ENCODE data around the gene CEACAM5.

CEACAM5 gene

GRCh38 chr19:41682437-41682836 lies 26.0 kb upstream of the CEACAM5 start:
- ChIA-PET POLR2A (no interaction called here), CTCF (interaction anchor here (1.7 kb wide), 1 partner anchor 9 kb away, joined by 6 read pairs; no protein-coding TSS in a partner anchor)
- TF ChIP-seq PKNOX1 (IDR thresholded peaks at IDR 0.05), result 0 out of 2 replicates have a peak, but pooled peaks have one; percentile 18
- TF ChIP-seq ARNT (IDR thresholded peaks at IDR 0.05), result no peak
- no peak for DNase-seq (ENCODE audit: extremely low spot score)

GRCh38 chr19:41687419-41687818 lies 21.0 kb upstream of the CEACAM5 start:
- TF ChIP-seq PKNOX1 (IDR thresholded peaks at IDR 0.05) (no peak), ELF4 (IDR thresholded peaks at IDR 0.05) (no peak), LEF1 (IDR thresholded peaks at IDR 0.05; ENCODE audit: borderline replicate concordance) (no peak), FOXK2 (IDR thresholded peaks at IDR 0.05) (no peak), HDGF (IDR thresholded peaks at IDR 0.05; ENCODE audit: borderline replicate concordance) (no peak), FOXM1 (IDR thresholded peaks at IDR 0.05; ENCODE audit: borderline replicate concordance) (no peak), ZNF384 (IDR thresholded peaks at IDR 0.05) (no peak)
- no peak for DNase-seq (ENCODE audit: extremely low spot score)
- POLR2A ChIA-PET, result no interaction called here
- CTCF ChIA-PET, result interaction anchor here (1.7 kb wide), 1 partner anchor 19 kb away, joined by 10 read pairs; no protein-coding TSS in a partner anchor

- no peak for DNase-seq (ENCODE audit: extremely low spot score)
- POLR2A ChIA-PET, result no interaction called here
- CTCF ChIA-PET, result interaction anchor here (1.7 kb wide), 1 partner anchor 19 kb away, joined by 10 read pairs; no protein-coding TSS in a partner anchor
- TF ChIP-seq ELF4 (IDR thresholded peaks at IDR 0.05) (no peak), PKNOX1 (IDR thresholded peaks at IDR 0.05) (no peak), CTBP1 (IDR thresholded peaks at IDR 0.05; ENCODE audit: borderline replicate concordance) (no peak), FOXA1 (IDR thresholded peaks at IDR 0.05) (no peak), SP1 (IDR thresholded peaks at IDR 0.05) (no peak), LEF1 (IDR thresholded peaks at IDR 0.05; ENCODE audit: borderline replicate concordance) (no peak), TARDBP (IDR thresholded peaks at IDR 0.05) (no peak), BHLHE40 (IDR thresholded peaks at IDR 0.05; ENCODE audit: borderline replicate concordance) (no peak), FOXM1 (IDR thresholded peaks at IDR 0.05; ENCODE audit: borderline replicate concordance) (no peak), HDGF (IDR thresholded peaks at IDR 0.05; ENCODE audit: borderline replicate concordance) (no peak), ZNF384 (IDR thresholded peaks at IDR 0.05) (no peak), NFRKB (IDR thresholded peaks at IDR 0.05) (no peak), L3MBTL2 (conservative IDR thresholded peaks at IDR 0.05) (no peak), ARNT (IDR thresholded peaks at IDR 0.05) (no peak), FOXK2 (IDR thresholded peaks at IDR 0.05) (no peak), SUZ12 (IDR thresholded peaks at IDR 0.05) (no peak)
Measured at GRCh38 chr19:41688098-41688497, 20.3 kb upstream of the CEACAM5 start, which contains the start of gene CEACAM7. TSS of gene CEACAM7 (minus strand) at chr19:41688270. CDS start at chr19:41688165, 105 bp downstream.

- ChIA-PET CTCF (interaction anchor here (1.7 kb wide), 1 partner anchor 18 kb away, joined by 10 read pairs; no protein-coding TSS in a partner anchor), POLR2A (no interaction called here)
- no peak for DNase-seq (ENCODE audit: extremely low spot score)
- no peak for TF ChIP-seq HDGF (IDR thresholded peaks at IDR 0.05; ENCODE audit: borderline replicate concordance)
- TF ChIP-seq SUZ12 (IDR thresholded peaks at IDR 0.05), result no peak
- no peak for TF ChIP-seq BHLHE40 (IDR thresholded peaks at IDR 0.05; ENCODE audit: borderline replicate concordance)
- no peak for TF ChIP-seq NFRKB (IDR thresholded peaks at IDR 0.05)
- no peak for TF ChIP-seq ELF4 (IDR thresholded peaks at IDR 0.05)
- TF ChIP-seq LEF1 (IDR thresholded peaks at IDR 0.05; ENCODE audit: borderline replicate concordance), result no peak
- no peak for TF ChIP-seq PKNOX1 (IDR thresholded peaks at IDR 0.05)
- no peak for TF ChIP-seq SP1 (IDR thresholded peaks at IDR 0.05)
- TF ChIP-seq L3MBTL2 (conservative IDR thresholded peaks at IDR 0.05), result no peak
- TF ChIP-seq ARNT (IDR thresholded peaks at IDR 0.05), result no peak
- no peak for TF ChIP-seq FOXA1 (IDR thresholded peaks at IDR 0.05)
- no peak for TF ChIP-seq ZNF384 (IDR thresholded peaks at IDR 0.05)
- TF ChIP-seq FOXK2 (IDR thresholded peaks at IDR 0.05), result no peak
- TF ChIP-seq CTBP1 (IDR thresholded peaks at IDR 0.05; ENCODE audit: borderline replicate concordance), result no peak
- no peak for TF ChIP-seq FOXM1 (IDR thresholded peaks at IDR 0.05; ENCODE audit: borderline replicate concordance)
Measured at GRCh38 chr19:41688687-41689086, 19.7 kb upstream of the CEACAM5 start.

GRCh38 chr19:41689993-41690800 lies 18.2 kb upstream of the CEACAM5 start:
- TF ChIP-seq FOXK2 (IDR thresholded peaks at IDR 0.05), result no peak
- TF ChIP-seq LEF1 (IDR thresholded peaks at IDR 0.05; ENCODE audit: borderline replicate concordance), result no peak
- no peak for TF ChIP-seq ARNT (IDR thresholded peaks at IDR 0.05)
- no peak for TF ChIP-seq ZNF384 (IDR thresholded peaks at IDR 0.05)
- TF ChIP-seq HDGF (IDR thresholded peaks at IDR 0.05; ENCODE audit: borderline replicate concordance), result no peak
- no peak for TF ChIP-seq NFRKB (IDR thresholded peaks at IDR 0.05)
- TF ChIP-seq BHLHE40 (IDR thresholded peaks at IDR 0.05; ENCODE audit: borderline replicate concordance), result no peak
- TF ChIP-seq SUZ12 (IDR thresholded peaks at IDR 0.05), result no peak
- TF ChIP-seq FOXA1 (IDR thresholded peaks at IDR 0.05), result no peak
- CTCF ChIA-PET, result interaction anchor here (1.3 to 2.3 kb wide), 2 partner anchors 12 to 48 kb away, joined by 3 to 12 read pairs; no protein-coding TSS in a partner anchor
- DNase-seq (ENCODE audit: extremely low spot score), result no peak
- POLR2A ChIA-PET, result no interaction called here

Data from HEK293T (cell line).